Neuron (in vitro differentiated cells): ENCODE measurements around the gene SYCP2L.

Experiments
- H2AFZ ChIP-seq: one replicate; pipeline ENCODE4 v1.6.1; 2013; ENCODE audit warnings: low read depth, mild to moderate bottlenecking, inconsistent platforms, low read length, moderate library complexity
- H3K27me3 ChIP-seq: one replicate; pipeline ENCODE4 v1.6.1; 2013; ENCODE audit warnings: low read length; ENCODE audit not compliant: insufficient read depth
- H3K36me3 ChIP-seq: one replicate; pipeline ENCODE4 v1.6.1; 2013; ENCODE audit warnings: low read length; ENCODE audit not compliant: insufficient read depth
- H3K4me1 ChIP-seq: one replicate; pipeline ENCODE4 v1.6.1; 2013; ENCODE audit warnings: low read length; ENCODE audit not compliant: insufficient read depth
- H3K4me3 ChIP-seq: 2 replicates; pipeline ENCODE4 v1.5.1; 2013; ENCODE audit warnings: mild to moderate bottlenecking, low read length, moderate library complexity
- H3K9me3 ChIP-seq: one replicate; pipeline ENCODE4 v1.6.1; 2013; ENCODE audit warnings: low read length

Gene SYCP2L

GRCh38 chr6:11006061-11006460 lies 119.2 kb downstream of the SYCP2L start:
- Histone ChIP-seq H3K4me1 (no peaks in the 10 kb centered on the region), H3K27me3 (no peaks in the 10 kb centered on the region), H2AFZ (no peak overlapping the region), H3K4me3 (no peak overlapping the region), H3K9me3 (no peaks in the 10 kb centered on the region), H3K36me3 (peaks cover 28% of the 10 kb centered on the region)

GRCh38 chr6:11007715-11008608 lies 121.1 kb downstream of the SYCP2L start:
- H3K4me1 ChIP-seq, result no peaks in the 10 kb centered on the region
- peaks cover 16% of the 10 kb centered on the region for H3K36me3 ChIP-seq
- no peak overlapping the region for H3K4me3 ChIP-seq
- H3K27me3 ChIP-seq, result no peaks in the 10 kb centered on the region
- no peaks in the 10 kb centered on the region for H3K9me3 ChIP-seq
- H2AFZ ChIP-seq, result no peak overlapping the region

- Histone ChIP-seq H3K27me3 (no peaks in the 10 kb centered on the region), H3K36me3 (peaks cover 15% of the 10 kb centered on the region), H3K4me3 (no peak overlapping the region), H3K9me3 (no peaks in the 10 kb centered on the region), H3K4me1 (no peaks in the 10 kb centered on the region), H2AFZ (no peak overlapping the region)
Observed at GRCh38 chr6:11008821-11009220, 122.0 kb downstream of the SYCP2L start.

GRCh38 chr6:11009353-11009752 lies 122.5 kb downstream of the SYCP2L start:
- Histone ChIP-seq H3K4me1 (no peaks in the 10 kb centered on the region), H2AFZ (no peak overlapping the region), H3K27me3 (no peaks in the 10 kb centered on the region), H3K9me3 (no peaks in the 10 kb centered on the region), H3K4me3 (no peak overlapping the region), H3K36me3 (peaks cover 14% of the 10 kb centered on the region)

GRCh38 chr6:11011787-11012234 lies 125.0 kb downstream of the SYCP2L start:
- Histone ChIP-seq H3K9me3 (no peaks in the 10 kb centered on the region), H2AFZ (no peak overlapping the region), H3K4me1 (no peaks in the 10 kb centered on the region), H3K36me3 (peaks cover 6% of the 10 kb centered on the region), H3K4me3 (no peak overlapping the region), H3K27me3 (no peaks in the 10 kb centered on the region)

- H3K4me1 ChIP-seq, result no peaks in the 10 kb centered on the region
- no peaks in the 10 kb centered on the region for H3K9me3 ChIP-seq
- H3K36me3 ChIP-seq, result peaks cover 6% of the 10 kb centered on the region
- no peaks in the 10 kb centered on the region for H3K27me3 ChIP-seq
- no peak overlapping the region for H3K4me3 ChIP-seq
- H2AFZ ChIP-seq, result no peak overlapping the region
Observed at GRCh38 chr6:11012295-11012754, 125.5 kb downstream of the SYCP2L start.

GRCh38 chr6:11012976-11013720 lies 126.3 kb downstream of the SYCP2L start:
- Histone ChIP-seq H3K4me3 (no peak overlapping the region), H3K36me3 (peaks cover 6% of the 10 kb centered on the region), H3K27me3 (no peaks in the 10 kb centered on the region), H2AFZ (no peak overlapping the region), H3K9me3 (no peaks in the 10 kb centered on the region), H3K4me1 (no peaks in the 10 kb centered on the region)

- H2AFZ ChIP-seq, result no peak overlapping the region
- no peaks in the 10 kb centered on the region for H3K9me3 ChIP-seq
- H3K4me3 ChIP-seq, result no peak overlapping the region
- no peaks in the 10 kb centered on the region for H3K27me3 ChIP-seq
- no peaks in the 10 kb centered on the region for H3K4me1 ChIP-seq
- H3K36me3 ChIP-seq, result peaks cover 6% of the 10 kb centered on the region
Observed at GRCh38 chr6:11013721-11014070, 126.8 kb downstream of the SYCP2L start.

GRCh38 chr6:11015102-11015501 lies 128.2 kb downstream of the SYCP2L start:
- Histone ChIP-seq H3K4me1 (no peaks in the 10 kb centered on the region), H3K27me3 (no peaks in the 10 kb centered on the region), H3K4me3 (no peak overlapping the region), H3K9me3 (no peaks in the 10 kb centered on the region), H3K36me3 (no peaks in the 10 kb centered on the region), H2AFZ (no peak overlapping the region)

GRCh38 chr6:11016452-11016851 lies 129.6 kb downstream of the SYCP2L start:
- Histone ChIP-seq H3K9me3 (no peaks in the 10 kb centered on the region), H3K4me1 (no peaks in the 10 kb centered on the region), H3K36me3 (no peaks in the 10 kb centered on the region), H2AFZ (no peak overlapping the region), H3K4me3 (no peak overlapping the region), H3K27me3 (no peaks in the 10 kb centered on the region)

GRCh38 chr6:11017090-11017489 lies 130.2 kb downstream of the SYCP2L start:
- Histone ChIP-seq H3K4me3 (no peak overlapping the region), H3K9me3 (no peaks in the 10 kb centered on the region), H3K27me3 (no peaks in the 10 kb centered on the region), H3K4me1 (peaks cover under 1% of the 10 kb centered on the region), H3K36me3 (no peaks in the 10 kb centered on the region), H2AFZ (no peak overlapping the region)

GRCh38 chr6:11018225-11018624 lies 131.4 kb downstream of the SYCP2L start:
- Histone ChIP-seq H3K4me3 (no peak overlapping the region), H3K9me3 (no peaks in the 10 kb centered on the region), H3K27me3 (no peaks in the 10 kb centered on the region), H2AFZ (no peak overlapping the region), H3K4me1 (peaks cover 9% of the 10 kb centered on the region), H3K36me3 (no peaks in the 10 kb centered on the region)

GRCh38 chr6:11021003-11021402 lies 134.2 kb downstream of the SYCP2L start:
- H3K4me3 ChIP-seq, result no peak overlapping the region
- no peaks in the 10 kb centered on the region for H3K36me3 ChIP-seq
- no peaks in the 10 kb centered on the region for H3K9me3 ChIP-seq
- no peak overlapping the region for H2AFZ ChIP-seq
- no peaks in the 10 kb centered on the region for H3K27me3 ChIP-seq
- H3K4me1 ChIP-seq, result peaks cover 31% of the 10 kb centered on the region
